A204.1 (cell line): Measurements from ENCODE around the gene TEKT1.

Source experiments
- FAIRE-seq: peaks from 2 replicates; lab custom pipeline; 2012; peaks lifted over from hg19 to GRCh38; lab: Jason Lieb, UNC

Gene TEKT1

DNA sequence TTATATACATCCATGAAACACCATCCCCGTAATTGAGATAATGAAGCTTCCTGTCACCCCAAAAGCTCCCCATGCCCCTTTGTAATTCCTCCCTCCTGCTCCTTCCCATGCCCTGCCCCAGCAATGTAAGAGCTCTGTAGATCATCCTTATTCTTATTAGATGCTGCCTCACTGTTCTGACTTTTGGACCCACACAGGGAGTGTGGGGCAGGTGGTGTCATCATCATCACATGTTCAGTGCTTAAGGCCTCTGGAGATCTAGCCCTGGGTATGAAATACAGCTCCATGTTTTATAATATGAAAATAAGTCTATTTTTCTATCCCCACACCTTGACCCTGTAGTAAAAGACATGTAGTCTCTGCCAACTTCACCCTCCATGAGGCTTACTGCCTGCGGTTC is 73.8 kb downstream of the TEKT1 start:
- no peak for FAIRE-seq

DNA sequence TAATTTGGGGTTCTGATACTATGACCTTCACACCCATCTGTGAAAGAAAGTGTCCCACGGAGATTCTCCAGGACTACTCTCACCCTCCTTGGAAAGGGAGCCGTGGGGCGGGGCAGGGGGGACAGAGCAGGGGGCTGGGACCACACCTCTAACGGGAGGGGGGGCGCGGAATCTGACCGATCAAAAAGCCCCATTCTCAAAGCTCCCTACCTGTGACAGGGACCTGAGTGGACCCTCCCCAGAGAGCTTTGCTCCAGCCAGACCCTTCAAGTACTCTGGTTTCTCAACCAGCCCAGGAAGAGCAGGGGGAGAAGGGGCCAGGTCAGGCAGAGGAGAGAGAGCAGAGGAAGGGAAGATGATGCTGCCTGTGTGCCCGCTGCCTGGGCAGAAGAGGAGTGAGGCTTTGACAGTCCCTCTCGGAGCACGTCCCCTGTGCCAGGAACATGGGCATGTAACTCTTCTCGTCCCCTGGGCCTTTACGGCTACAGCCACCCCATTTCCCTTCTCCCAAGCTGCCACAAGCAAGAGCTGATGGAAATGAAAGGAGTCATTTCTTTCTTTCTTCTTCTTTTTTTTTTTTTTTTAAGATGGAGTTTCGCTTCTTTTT is 75.0 kb downstream of the TEKT1 start:
- FAIRE-seq: no peak

DNA sequence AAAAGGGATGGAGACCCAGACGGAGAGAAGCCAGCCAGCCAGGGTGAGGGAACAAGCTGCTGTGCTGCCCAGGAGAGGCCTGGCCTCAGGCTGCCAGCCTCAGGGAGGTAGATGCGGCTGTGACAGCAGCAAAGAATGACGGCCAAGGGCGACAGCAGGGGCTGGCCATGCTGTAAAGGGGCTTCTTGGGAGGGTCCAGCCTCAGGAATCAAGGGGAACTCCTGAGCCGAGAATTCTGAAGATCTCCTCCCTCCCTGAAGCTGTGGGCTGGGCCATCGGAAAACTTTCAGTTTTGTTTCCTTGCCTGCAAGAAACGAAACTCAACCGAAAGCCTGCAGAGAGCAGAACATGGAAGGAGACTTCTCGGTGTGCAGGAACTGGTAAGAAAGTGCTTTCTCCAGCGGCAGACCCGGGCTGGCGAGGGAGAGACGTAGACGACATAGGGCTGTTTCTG is 75.8 kb downstream of the TEKT1 start, which contains the start of gene XAF1:
Gene XAF1, plus strand, starts transcription at position 316 of the 454 bp plus-strand sequence. Its CDS starts 33 bp downstream, at position 349.
- peak; percentile 47 for FAIRE-seq

DNA sequence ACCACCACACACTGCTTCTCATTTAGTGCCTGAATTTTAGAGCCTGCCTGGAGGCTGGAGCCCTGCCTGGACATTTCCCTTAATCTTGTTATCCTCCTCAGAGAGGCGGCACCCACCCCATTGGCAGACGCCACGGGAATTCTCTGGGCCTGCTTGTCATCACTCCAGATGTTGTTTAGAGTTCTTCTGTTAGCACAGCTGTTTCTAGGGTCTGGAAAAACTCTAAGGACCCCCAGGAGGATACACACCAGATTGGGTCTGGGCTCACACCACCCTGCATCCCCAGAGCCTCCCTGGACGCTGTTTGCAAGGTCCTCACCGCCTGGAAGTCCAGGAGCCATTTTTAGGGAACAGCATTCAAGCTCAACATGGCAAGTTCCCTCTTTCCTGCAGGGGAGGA is 76.2 kb downstream of the TEKT1 start:
- no peak for FAIRE-seq

DNA sequence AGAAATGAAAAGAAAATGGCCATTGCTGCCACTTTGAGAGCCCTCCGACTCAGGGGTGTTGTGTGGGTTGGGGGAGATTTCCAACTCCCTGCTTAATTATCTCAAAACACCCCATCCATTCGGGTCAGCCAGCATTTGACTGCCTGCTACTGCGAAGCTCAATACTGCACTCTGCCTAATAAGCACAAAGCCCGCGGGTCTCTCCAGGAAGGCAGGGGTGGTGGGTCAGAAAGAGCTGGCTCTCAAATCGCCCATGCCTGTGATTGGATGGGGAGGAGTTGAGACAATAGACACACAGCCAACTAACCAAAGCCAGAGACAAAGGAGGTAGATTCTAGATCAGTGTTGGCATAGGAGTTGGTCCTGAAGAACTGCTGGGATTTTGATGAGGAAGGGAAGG is 78.0 kb downstream of the TEKT1 start:
- no peak for FAIRE-seq

DNA sequence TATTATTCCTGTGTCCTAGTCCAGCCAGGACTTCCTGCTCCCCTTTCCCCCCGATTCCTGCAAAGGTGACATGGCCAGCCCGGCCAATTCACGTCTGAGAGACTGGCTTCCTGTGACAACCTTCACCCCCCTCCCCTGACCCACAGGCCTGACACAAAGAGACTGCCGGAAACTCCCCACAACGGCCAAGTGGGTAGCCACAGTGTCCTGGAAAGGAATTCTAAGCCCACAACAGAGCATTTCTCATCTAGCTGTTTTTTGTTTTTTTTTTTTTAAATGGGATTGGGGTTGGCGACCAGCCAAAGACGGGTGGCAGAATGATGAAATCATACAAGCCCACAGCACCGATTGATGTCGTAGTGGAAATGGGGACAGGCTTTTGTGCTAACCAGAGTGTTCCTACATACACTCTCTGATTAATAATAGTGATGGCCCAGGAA is 78.5 kb downstream of the TEKT1 start:
- no peak for FAIRE-seq

DNA sequence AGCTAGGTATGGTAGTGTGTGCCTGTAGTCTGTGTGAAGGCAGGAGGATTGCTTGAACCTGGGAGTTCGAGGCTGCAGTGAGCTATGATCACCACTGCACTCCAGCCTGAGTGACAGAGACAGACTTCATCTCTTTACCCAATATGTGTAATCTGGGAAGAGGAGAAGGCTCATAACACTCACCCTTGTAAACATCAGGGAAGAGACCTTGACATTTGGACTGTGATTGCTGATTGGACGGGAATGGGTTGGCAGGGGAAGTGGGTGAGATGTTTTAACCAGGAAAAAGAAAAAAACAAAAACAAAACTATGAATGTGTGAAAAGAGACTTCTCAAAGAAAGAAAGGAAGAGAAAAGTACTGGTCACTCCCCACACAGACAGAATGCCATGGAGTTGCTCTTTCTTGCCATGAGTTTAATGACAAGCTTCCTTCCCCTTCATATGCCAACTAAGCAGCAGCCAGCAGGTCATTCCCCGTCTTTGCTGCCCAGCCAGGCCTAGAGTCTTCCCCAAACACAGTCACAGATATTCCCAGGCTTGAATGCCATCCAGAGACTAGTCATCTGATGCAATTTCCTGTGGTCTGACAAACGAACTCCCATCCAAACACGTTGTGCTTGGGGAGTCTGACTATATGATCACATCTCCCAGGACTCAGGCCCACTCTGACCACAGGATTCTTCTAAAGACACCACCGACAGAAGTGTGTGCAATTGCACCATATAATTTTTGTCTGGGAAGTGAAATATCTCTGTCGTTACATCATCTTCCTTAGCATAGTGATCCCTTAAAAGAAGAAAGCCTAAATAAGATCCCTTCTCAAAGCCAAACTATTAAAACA is 79.2 kb downstream of the TEKT1 start:
- FAIRE-seq: no peak

DNA sequence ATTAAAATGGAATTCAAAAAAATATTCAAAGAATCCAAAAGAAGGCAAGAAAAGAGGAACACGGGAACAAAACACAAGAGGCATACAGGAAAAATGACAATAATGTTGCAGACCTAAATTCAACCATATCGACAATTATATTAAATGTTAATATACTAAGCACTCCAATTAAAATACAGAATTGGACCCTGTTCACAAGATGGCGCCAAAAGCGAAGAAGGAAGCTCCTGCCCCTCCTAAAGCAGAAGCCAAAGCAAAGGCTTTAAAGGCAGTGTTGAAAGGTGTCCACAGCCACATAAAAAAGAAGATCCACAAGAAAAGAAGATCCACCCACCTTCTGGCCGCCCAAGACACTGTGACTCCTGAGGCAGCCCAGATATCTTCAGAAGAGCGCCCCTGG is 82.0 kb downstream of the TEKT1 start:
- FAIRE-seq: no peak

DNA sequence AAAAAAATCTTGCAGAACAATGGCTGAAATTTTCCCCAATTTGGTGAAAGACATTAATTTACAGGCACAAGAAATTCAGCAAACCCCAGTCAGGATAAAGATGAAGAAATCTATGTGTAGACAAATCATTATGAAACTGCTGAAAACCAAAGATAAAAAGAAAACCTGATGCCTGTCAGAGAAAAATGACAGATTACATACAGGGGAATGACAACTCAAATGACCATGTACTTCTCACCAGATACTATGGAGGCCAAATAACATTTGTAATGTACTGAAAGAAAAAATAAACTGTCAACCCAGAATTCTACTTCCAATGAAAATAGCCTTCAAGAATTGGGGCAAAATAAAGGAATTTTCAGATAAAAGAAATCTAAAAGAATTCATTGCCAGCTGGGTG is 82.9 kb downstream of the TEKT1 start:
- FAIRE-seq: no peak
